ENCODE measurements around the gene AK2.
"Not testable (repeated sequence)": the region's sequence is repeated elsewhere in the genome, so short reads cannot be mapped to it uniquely, and the experiment has no call there.

AK2 gene

DNA sequence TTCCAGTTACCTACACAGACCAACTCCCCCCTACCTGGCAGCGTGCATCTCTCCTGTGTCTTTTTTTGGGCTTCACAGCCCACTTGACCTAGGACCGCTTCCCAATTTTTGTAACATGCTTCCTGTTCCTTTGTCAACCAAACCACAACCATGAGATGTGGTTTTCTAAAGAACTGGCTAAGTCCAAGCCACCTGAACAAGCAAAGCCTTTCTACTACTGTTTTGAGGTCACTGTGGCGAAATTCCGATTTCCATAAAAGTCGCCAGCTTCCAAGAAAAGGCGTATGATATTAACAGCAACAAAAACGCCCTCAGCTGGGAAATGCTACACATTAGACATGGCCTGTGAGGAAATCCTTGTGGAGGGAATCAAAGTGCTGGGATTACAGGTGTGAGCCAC lies 12.7 kb upstream of the AK2 start:
- no peak for FAIRE-seq
- TF ChIP-seq POLR2A (IDR thresholded peaks at IDR 0.05; ENCODE audit: low read depth, low read length) (no peak), POLR2AphosphoS5 (IDR thresholded peaks at IDR 0.05; ENCODE audit: low read depth, low read length) (no peak), TAF1 (IDR thresholded peaks at IDR 0.05; ENCODE audit: borderline replicate concordance, low read depth, low read length) (no peak)
- no peak for DNase-seq (ENCODE audit: insufficient read length)

DNA sequence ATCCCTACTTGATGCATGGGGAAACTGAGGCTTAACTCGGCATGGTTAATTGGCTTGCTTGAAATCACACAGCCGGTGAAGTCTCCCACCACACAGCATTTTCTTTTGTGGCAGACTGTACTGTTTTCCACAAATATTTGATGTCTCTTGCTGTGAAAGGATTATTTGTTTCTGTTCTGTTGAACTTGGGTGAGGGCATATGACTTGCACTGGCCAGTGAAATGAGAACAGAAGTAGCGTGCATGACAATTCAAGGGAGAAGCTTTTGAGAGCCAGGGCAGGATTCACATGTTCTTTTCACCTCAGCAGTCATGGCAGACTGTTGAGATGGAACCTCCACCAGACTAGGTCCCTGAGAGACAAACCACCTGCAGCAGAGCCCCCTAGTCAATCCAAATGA lies 11.7 kb upstream of the AK2 start:
- TF ChIP-seq POLR2AphosphoS5 (IDR thresholded peaks at IDR 0.05; ENCODE audit: low read depth, low read length) (no peak), TAF1 (IDR thresholded peaks at IDR 0.05; ENCODE audit: borderline replicate concordance, low read depth, low read length) (no peak), POLR2A (IDR thresholded peaks at IDR 0.05; ENCODE audit: low read depth, low read length) (no peak)
- no peak for DNase-seq (ENCODE audit: insufficient read length)
- FAIRE-seq, result no peak

DNA sequence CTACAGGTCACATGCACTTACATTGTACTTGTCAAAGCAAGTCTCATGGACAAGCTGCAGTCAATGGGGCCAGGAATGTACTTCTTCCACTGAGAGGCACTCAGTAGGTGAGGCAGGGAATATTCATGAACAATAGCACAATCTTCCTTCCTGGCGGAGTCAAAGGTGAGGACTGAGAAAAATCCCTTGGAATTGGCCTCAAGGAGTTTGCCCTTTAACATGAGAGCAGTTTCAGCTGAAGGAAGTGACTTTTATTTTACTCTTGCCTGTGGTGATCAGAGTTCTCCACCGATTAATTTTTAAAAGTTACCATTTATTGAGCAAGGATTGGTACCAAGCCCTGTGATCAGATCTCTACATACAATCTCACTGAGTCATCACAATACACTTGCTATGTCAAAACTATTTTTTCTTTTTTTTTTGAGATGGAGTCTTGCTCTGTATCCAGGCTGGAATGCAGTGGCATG lies 11.2 kb upstream of the AK2 start:
- DNase-seq (ENCODE audit: insufficient read length), result no peak
- no peak for FAIRE-seq
- TF ChIP-seq TAF1 (IDR thresholded peaks at IDR 0.05; ENCODE audit: borderline replicate concordance, low read depth, low read length) (no peak), POLR2A (IDR thresholded peaks at IDR 0.05; ENCODE audit: low read depth, low read length) (no peak), POLR2AphosphoS5 (IDR thresholded peaks at IDR 0.05; ENCODE audit: low read depth, low read length) (no peak)

DNA sequence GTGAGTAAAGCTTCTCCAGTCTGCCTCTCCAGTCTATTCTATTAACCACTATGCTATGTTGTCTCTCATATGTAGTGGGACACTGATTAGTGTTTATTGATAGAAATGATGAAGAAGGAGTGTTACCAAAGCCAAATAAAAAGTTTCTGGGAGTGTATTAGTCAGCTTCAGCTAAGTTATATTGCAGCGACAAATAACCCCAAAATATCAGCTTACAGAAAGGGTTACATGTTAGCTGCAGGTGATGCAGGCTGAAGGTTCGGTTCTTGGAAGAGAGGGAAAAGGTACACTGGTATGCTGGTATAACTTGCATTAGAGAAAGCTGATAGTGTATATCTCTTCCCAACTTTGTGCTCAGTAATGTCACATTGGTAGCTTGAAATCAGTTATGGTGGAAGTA lies 10.6 kb upstream of the AK2 start:
- no peak for FAIRE-seq
- TF ChIP-seq POLR2A (IDR thresholded peaks at IDR 0.05; ENCODE audit: low read depth, low read length) (no peak), TAF1 (IDR thresholded peaks at IDR 0.05; ENCODE audit: borderline replicate concordance, low read depth, low read length) (no peak), POLR2AphosphoS5 (IDR thresholded peaks at IDR 0.05; ENCODE audit: low read depth, low read length) (no peak)
- no peak for DNase-seq (ENCODE audit: insufficient read length)

DNA sequence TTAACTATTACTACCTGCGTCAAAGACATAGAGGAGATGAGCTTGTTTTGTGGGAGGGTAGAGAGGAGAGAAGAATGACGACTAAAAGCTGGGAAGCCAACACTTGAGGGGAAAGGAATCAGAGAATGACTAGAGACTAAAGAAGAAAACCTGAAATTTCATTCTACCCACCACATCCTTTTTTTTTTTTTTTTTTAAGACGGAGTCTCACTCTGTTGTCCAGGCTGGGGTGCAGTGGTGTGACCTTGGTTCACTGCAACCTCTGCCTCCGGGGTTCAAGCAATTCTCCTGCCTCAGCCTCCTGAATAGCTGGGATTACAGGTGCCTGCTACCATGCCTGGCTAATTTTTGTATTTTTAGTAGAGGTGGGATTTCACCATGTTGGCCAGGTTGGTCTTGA lies 9.6 kb upstream of the AK2 start:
- not testable (repeated sequence) for DNase-seq (ENCODE audit: insufficient read length); FAIRE-seq

DNA sequence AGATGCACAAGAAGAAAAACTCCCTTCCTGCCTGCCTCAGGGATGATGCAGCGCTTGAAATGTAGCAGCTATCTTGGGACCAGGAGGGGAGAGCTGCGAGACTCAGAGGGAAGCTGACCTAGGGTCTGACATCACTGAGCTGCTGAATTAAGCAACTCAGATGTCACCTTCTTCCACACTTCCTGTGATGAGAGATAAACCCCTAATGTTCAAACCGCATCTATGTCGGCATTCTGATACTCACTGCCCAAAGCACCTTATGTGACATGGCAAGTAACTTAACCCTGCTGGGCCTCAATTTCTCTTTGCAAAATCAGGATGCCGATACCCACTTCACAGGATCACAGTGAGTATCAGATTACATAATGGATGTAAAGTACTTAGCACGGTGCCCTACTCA lies 9.1 kb upstream of the AK2 start:
- no peak for DNase-seq (ENCODE audit: insufficient read length)
- no peak for FAIRE-seq
- TF ChIP-seq POLR2A (IDR thresholded peaks at IDR 0.05; ENCODE audit: low read depth, low read length) (no peak), TAF1 (IDR thresholded peaks at IDR 0.05; ENCODE audit: borderline replicate concordance, low read depth, low read length) (no peak)

DNA sequence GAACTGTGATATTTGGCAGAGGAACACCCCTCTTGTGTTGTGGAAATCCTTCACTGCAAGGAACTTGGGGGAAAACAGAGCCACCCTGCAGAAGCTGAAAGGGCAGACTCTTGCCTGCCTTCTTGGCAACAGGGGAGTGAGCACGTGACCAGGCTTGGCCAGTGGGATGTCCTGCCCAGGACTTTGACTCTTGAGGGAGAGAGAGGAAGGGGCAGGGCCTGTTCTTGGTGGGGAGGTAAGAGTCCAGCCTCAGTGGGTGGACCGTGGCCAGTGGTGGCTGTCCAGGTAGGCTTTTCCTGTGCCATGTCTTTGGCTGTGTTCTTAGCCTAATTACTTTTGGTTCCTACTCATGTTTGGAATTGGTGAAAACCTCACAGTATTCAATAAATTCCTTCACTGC lies 8.6 kb upstream of the AK2 start:
- no peak for FAIRE-seq
- no peak for DNase-seq (ENCODE audit: insufficient read length)
- TF ChIP-seq POLR2AphosphoS5 (IDR thresholded peaks at IDR 0.05; ENCODE audit: low read depth, low read length) (no peak), TAF1 (IDR thresholded peaks at IDR 0.05; ENCODE audit: borderline replicate concordance, low read depth, low read length) (no peak), POLR2A (IDR thresholded peaks at IDR 0.05; ENCODE audit: low read depth, low read length) (no peak)

DNA sequence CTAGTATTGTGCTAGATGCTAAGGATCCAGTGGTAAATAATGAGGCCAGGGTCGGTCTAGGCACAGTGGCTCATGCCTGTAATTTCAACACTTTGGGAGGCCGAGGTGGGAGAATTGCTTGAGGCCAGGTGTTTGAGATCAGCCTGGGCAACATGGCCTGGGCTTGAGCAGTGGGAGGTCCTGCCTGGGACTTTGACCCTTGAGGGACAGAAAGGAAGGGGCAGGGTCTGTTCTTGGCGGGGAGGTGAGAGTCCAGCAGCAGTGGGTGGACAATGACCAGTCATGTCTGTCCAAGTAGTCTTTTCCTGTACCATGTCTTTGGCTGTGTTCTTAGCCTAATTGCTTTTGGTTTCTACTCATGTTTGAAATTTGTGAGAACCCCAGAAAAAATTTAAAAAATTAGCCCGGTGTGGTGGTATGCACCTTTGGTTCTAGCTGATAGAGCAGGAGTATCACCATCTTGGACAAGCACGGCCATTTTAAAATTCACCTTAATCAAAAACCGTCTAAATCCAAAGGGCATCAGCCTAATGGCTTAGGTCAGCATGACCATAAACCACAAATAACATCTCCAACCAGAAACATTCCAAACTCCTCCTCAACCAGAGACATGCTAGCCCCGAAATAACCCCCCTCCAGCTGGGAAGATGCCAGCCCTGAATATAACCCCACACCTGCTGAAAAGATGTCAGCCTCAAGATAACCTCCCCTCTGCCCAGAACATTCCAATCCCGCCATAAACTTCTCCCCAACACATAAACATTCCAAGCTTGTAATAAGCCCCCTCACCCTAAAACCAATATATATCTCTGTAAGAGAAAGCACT lies 6.8 kb upstream of the AK2 start:
- TF ChIP-seq POLR2AphosphoS5 (IDR thresholded peaks at IDR 0.05; ENCODE audit: low read depth, low read length) (no peak), TAF1 (IDR thresholded peaks at IDR 0.05; ENCODE audit: borderline replicate concordance, low read depth, low read length) (no peak), POLR2A (IDR thresholded peaks at IDR 0.05; ENCODE audit: low read depth, low read length) (no peak)
- DNase-seq (ENCODE audit: insufficient read length) (no peak), FAIRE-seq (no peak)

DNA sequence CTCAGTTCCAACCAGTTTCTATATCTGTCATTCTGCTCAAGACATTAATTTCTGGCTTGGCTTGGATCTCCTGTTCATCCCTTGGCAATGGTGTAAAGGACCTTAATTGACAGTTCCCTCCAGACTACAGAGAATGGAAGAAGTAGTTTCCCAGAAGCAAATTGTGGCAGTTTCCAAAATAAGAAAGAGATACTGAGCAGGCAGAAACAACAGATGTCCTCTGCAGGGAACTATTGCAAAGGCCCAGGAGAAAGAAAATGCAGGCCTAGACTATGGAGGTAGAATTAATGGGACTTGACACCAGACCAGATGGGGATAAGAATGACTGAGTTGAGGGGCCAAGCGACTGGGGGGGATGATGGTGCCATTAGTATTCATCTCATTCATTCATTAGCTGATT lies 6.1 kb upstream of the AK2 start:
- no peak for DNase-seq (ENCODE audit: insufficient read length)
- TF ChIP-seq TAF1 (IDR thresholded peaks at IDR 0.05; ENCODE audit: borderline replicate concordance, low read depth, low read length) (no peak), POLR2AphosphoS5 (IDR thresholded peaks at IDR 0.05; ENCODE audit: low read depth, low read length) (no peak), POLR2A (IDR thresholded peaks at IDR 0.05; ENCODE audit: low read depth, low read length) (no peak)
- no peak for FAIRE-seq

DNA sequence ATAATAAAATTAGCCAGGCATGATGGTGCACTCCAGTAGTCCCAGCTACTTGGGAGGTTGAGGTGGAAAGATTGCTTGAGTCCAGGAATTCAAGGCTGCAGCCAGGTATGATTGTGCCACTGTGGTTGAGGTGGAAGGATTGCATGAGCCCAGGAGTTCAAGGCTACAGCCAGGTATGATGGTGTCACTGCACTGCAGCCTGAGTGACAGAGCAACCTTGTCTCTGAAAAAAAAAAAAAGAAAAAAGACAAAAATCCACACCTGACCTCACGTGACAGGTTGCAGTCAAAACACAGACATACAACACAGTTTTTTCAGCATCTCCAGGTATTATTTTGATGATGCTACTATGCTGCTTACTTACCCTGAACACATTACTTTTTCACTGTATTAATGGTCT lies 4.3 kb upstream of the AK2 start:
- TF ChIP-seq TAF1 (IDR thresholded peaks at IDR 0.05; ENCODE audit: borderline replicate concordance, low read depth, low read length), result no peak
- no peak for TF ChIP-seq POLR2AphosphoS5 (IDR thresholded peaks at IDR 0.05; ENCODE audit: low read depth, low read length)
- TF ChIP-seq POLR2A (IDR thresholded peaks at IDR 0.05; ENCODE audit: low read depth, low read length), result no peak
- FAIRE-seq (no peak), DNase-seq (ENCODE audit: insufficient read length) (no peak)

DNA sequence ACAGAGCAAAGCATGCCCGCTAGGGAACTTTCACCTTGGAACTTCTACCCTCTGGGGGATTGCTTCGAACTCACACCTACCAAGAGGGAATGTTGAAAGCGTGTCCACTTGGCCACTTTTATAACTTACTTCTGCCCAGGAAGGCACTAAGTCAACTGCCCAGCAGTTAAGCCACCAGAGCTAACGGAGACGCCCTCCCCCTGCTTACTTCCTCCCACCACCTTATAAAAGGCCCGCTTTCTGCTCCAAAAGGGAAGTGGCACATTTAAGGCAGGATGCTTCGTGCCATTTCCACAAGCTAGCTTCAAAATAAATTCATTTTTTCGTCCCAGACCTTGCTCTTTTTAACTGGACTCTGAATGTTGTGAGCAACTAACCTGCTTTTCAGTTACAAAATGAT lies 3.2 kb upstream of the AK2 start:
- TF ChIP-seq TAF1 (IDR thresholded peaks at IDR 0.05; ENCODE audit: borderline replicate concordance, low read depth, low read length) (no peak), POLR2A (IDR thresholded peaks at IDR 0.05; ENCODE audit: low read depth, low read length) (no peak), POLR2AphosphoS5 (IDR thresholded peaks at IDR 0.05; ENCODE audit: low read depth, low read length) (no peak)
- no peak for DNase-seq (ENCODE audit: insufficient read length)
- no peak for FAIRE-seq

DNA sequence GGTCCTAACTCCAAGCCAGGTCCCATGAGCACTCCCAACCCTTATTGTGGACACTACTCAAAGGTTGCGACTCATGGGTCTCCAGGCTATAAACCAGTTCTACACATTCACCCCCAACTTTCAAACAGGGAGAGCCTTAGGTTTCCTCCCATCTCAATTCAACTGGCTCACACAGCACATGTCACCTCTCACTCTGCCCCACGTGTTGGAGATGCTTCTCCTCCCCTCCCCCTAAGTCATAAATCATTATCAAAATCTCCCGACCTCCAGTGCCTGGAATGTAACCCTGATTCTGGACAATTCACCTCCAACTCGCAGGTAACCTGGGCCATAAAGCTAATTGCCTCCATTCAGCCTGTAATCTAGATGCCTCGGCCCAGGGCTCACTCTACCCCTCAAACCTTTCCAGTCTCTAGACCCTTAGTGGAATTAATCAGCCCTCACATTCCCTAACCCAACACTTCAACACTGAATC lies 595 bp downstream of the AK2 start:
- DNase-seq (ENCODE audit: insufficient read length) (no peak), FAIRE-seq (peak; percentile 40)
- no peak for TF ChIP-seq POLR2AphosphoS5 (IDR thresholded peaks at IDR 0.05; ENCODE audit: low read depth, low read length)
- TF ChIP-seq TAF1 (IDR thresholded peaks at IDR 0.05; ENCODE audit: borderline replicate concordance, low read depth, low read length), result no peak
- TF ChIP-seq POLR2A (IDR thresholded peaks at IDR 0.05; ENCODE audit: low read depth, low read length), result no peak; the same call in 1 of the 2 replicates
